Gastroesophageal sphincter (tissue), 4 donors: ENCODE data around the gene PTK7. TPM values are rescaled to one million over a fixed set of nuclear protein-coding genes. Genes with fewer than 3 reads are reported as not detected.

Experiments
- ATAC-seq: fragments of 150-250 bp; one replicate; pipeline ENCODE4 v1.9.1; 2016; ENCODE audit warnings: mild to moderate bottlenecking, moderate library complexity
- H3K27ac ChIP-seq, 4 donors: fragments of 200-600 bp; sonication (generic) in 3 of 4; 1 replicate in 3 of 4; 2 replicates in 1 of 4; pipeline ENCODE4 v1.5.1; 2016 to 2019
- H3K27me3 ChIP-seq: fragments of 200-600 bp; sonication (generic); one replicate; pipeline ENCODE4 v1.5.1; 2019
- H3K36me3 ChIP-seq, 2 donors: fragments of 200-600 bp; sonication (generic); one replicate each; pipeline ENCODE4 v1.5.1; 2019; ENCODE audit warnings: control low read depth in 1 of 2
- H3K4me1 ChIP-seq, 3 donors: fragments of 200-600 bp; sonication (generic); 1 replicate in 2 of 3; 2 replicates in 1 of 3; pipeline ENCODE4 v1.5.1; 2016 to 2019; ENCODE audit warnings: control low read depth in 2 of 3
- H3K4me3 ChIP-seq, 2 donors: fragments of 200-600 bp; sonication (generic); one replicate each; pipeline ENCODE4 v1.5.1; 2019; ENCODE audit warnings: mild to moderate bottlenecking in 1 of 2, moderate library complexity in 1 of 2
- H3K9me3 ChIP-seq, 3 donors: fragments of 200-600 bp; sonication (generic); one replicate each; pipeline ENCODE4 v1.5.1; 2017 to 2019; ENCODE audit warnings: control low read depth in 2 of 3
- CTCF ChIP-seq, 4 experiments: fragments of 200-600 bp in 2 of 4; fragments of 450-650 bp in 2 of 4; sonication (generic) in 1 of 4; IDR thresholded peaks; one replicate each; pipeline ENCODE4 v1.5.1; 2017 to 2019; ENCODE audit warnings: antibody characterized with exemption in 4 of 4, mild to moderate bottlenecking in 2 of 4, moderate library complexity in 2 of 4
- EP300 ChIP-seq: sonication (generic); formaldehyde crosslinking; IDR thresholded peaks from one replicate; pipeline ENCODE4 v1.6.1; 2017; ENCODE audit warnings: antibody characterized with exemption, mild to moderate bottlenecking
- POLR2A ChIP-seq, 2 donors: fragments of 450-650 bp; IDR thresholded peaks; one replicate each; pipeline ENCODE4 v1.6.1; 2017; ENCODE audit warnings: antibody characterized with exemption in 2 of 2, mild to moderate bottlenecking in 2 of 2, moderate library complexity in 1 of 2
- POLR2AphosphoS5 ChIP-seq: sonication (generic); formaldehyde crosslinking; IDR thresholded peaks from one replicate; pipeline ENCODE4 v1.6.1; 2017; ENCODE audit warnings: antibody characterized with exemption
- WGBS, 2 donors: methylation state at CpG; one replicate each; pipeline ENCODE4 v1.1.5; 2018; ENCODE audit warnings: low coverage in 1 of 2; 5-methylcytosine and 5-hydroxymethylcytosine counted together
- total RNA-seq, 4 donors: library from RNA; depleted of rRNA; stranded (reverse); fragments of >200 nt; gene quantifications; one replicate each; pipeline ENCODE4 v1.1.0, GENCODE V29; 2016

PTK7 gene
- total RNA-seq, 4 donors from 2014 or later: 2.0 to 11.6 (median 7.7) TPM

- peaks cover 0 to 67% of the 10 kb centered on the region in 2 donors for H3K36me3 ChIP-seq
- peak overlapping the region; percentile 60 to 91 (median 84) for H3K27ac ChIP-seq
- no peaks in the 10 kb centered on the region for H3K27me3 ChIP-seq
- H3K9me3 ChIP-seq: no peaks in the 10 kb centered on the region
- peak; percentile 41 for ATAC-seq
- peak overlapping the region; percentile 83 to 96 for H3K4me3 ChIP-seq
- peaks cover 2 to 57% (median 4%) of the 10 kb centered on the region in 3 donors for H3K4me1 ChIP-seq
- TF ChIP-seq POLR2A (IDR thresholded peaks at IDR 0.05): no peak
- no peak for TF ChIP-seq EP300
- no peak for TF ChIP-seq CTCF (IDR thresholded peaks at IDR 0.05)
- TF ChIP-seq POLR2AphosphoS5: no peak
- WGBS, 2 donors: 35 to 64% methylated on average over 6 to 9 of the region's 9 CpGs
Observed at GRCh38 chr6:43181621-43181941, 105.5 kb downstream of the PTK7 start.

- peak within 1 kb of the TSS; percentile 60 to 91 (median 84) for H3K27ac ChIP-seq
- peaks cover 2 to 51% (median 4%) of the 10 kb centered on the region in 3 donors for H3K4me1 ChIP-seq
- 1 to 2% methylated on average over 15 to 22 of the region's 51 CpGs for WGBS, 2 donors
- no peaks in the 10 kb centered on the region for H3K27me3 ChIP-seq
- ATAC-seq: peak; percentile 96
- no peak for TF ChIP-seq EP300
- peak; percentile 95 for TF ChIP-seq POLR2AphosphoS5
- TF ChIP-seq POLR2A (IDR thresholded peaks at IDR 0.05): peak; percentile 58 to 62
- TF ChIP-seq CTCF (IDR thresholded peaks at IDR 0.05): peak in 1 of 4 experiments; percentile 23
- H3K9me3 ChIP-seq: no peaks in the 10 kb centered on the region
- H3K4me3 ChIP-seq: peak within 1 kb of the TSS; percentile 83 to 96
- H3K36me3 ChIP-seq: peaks cover 0 to 67% of the 10 kb centered on the region in 2 donors
Observed at GRCh38 chr6:43181942-43182860, 106.1 kb downstream of the PTK7 start, which contains the start of gene CUL9. CUL9 (plus strand) TSS chr6:43182196; CDS start chr6:43184311, 2,115 bp downstream.

- H3K27me3 ChIP-seq: no peaks in the 10 kb centered on the region
- H3K4me1 ChIP-seq: peaks cover 2 to 38% (median 4%) of the 10 kb centered on the region in 3 donors
- no peak overlapping the region for H3K27ac ChIP-seq
- ATAC-seq: no peak
- peaks cover 0 to 67% of the 10 kb centered on the region in 2 donors for H3K36me3 ChIP-seq
- TF ChIP-seq EP300 (no peak), CTCF (IDR thresholded peaks at IDR 0.05) (no peak), POLR2A (IDR thresholded peaks at IDR 0.05) (no peak), POLR2AphosphoS5 (no peak)
- no peak overlapping the region for H3K4me3 ChIP-seq
- H3K9me3 ChIP-seq: no peaks in the 10 kb centered on the region
- WGBS, 2 donors: 92 to 100% methylated on average over 2 to 4 of the region's 4 CpGs
Observed at GRCh38 chr6:43183441-43183840, 107.3 kb downstream of the PTK7 start.

GRCh38 chr6:43184268-43184985 lies 108.3 kb downstream of the PTK7 start:
- no peaks in the 10 kb centered on the region for H3K9me3 ChIP-seq
- no peak overlapping the region for H3K4me3 ChIP-seq
- H3K4me1 ChIP-seq: peaks cover 2 to 38% (median 4%) of the 10 kb centered on the region in 3 donors
- no peak for ATAC-seq
- 86 to 88% methylated on average over 5 to 18 of the region's 21 CpGs for WGBS, 2 donors
- H3K27ac ChIP-seq: no peak overlapping the region
- peaks cover 0 to 67% of the 10 kb centered on the region in 2 donors for H3K36me3 ChIP-seq
- no peak for TF ChIP-seq EP300
- TF ChIP-seq CTCF (IDR thresholded peaks at IDR 0.05): no peak
- no peak for TF ChIP-seq POLR2A (IDR thresholded peaks at IDR 0.05)
- TF ChIP-seq POLR2AphosphoS5: no peak
- H3K27me3 ChIP-seq: no peaks in the 10 kb centered on the region
